Small intestine (tissue), 7 donors: ENCODE measurements around the gene KDSR. TPM values are rescaled to one million over a fixed set of nuclear protein-coding genes. Genes with fewer than 3 reads are reported as not detected.

Source experiments
- DNase-seq, 2 donors: peaks; one replicate each; pipeline versions ENCODE4 v3.0.0 to v3.0.0-alpha.2; 2013
- FAIRE-seq: peaks from 2 replicates; lab custom pipeline; 2012; peaks lifted over from hg19 to GRCh38; lab: Jason Lieb, UNC
- H3K27ac ChIP-seq, 3 donors: one replicate each; pipeline ENCODE4 v1.5.1; 2013; ENCODE audit warnings: low read length in 2 of 3, mild to moderate bottlenecking in 2 of 3, control low read depth in 1 of 3, inconsistent platforms in 1 of 3, low read depth in 1 of 3, moderate library complexity in 1 of 3
- H3K27me3 ChIP-seq, 3 donors: one replicate each; pipeline ENCODE4 v1.6.1; 2013; ENCODE audit warnings: low read length in 3 of 3, inconsistent platforms in 1 of 3; ENCODE audit not compliant: control insufficient read depth in 3 of 3, insufficient read depth in 3 of 3
- H3K36me3 ChIP-seq, 3 donors: one replicate each; pipeline ENCODE4 v1.6.1; 2013; ENCODE audit warnings: low read length in 3 of 3, inconsistent platforms in 1 of 3, low read depth in 1 of 3, mild to moderate bottlenecking in 1 of 3, moderate library complexity in 1 of 3; ENCODE audit not compliant: control insufficient read depth in 3 of 3, insufficient read depth in 2 of 3
- H3K4me1 ChIP-seq, 3 donors: one replicate each; pipeline ENCODE4 v1.6.1; 2013; ENCODE audit warnings: low read length in 2 of 3, inconsistent platforms in 1 of 3, low read depth in 1 of 3, mild to moderate bottlenecking in 1 of 3, moderate library complexity in 1 of 3; ENCODE audit not compliant: control insufficient read depth in 3 of 3, insufficient read depth in 2 of 3
- H3K4me3 ChIP-seq, 3 donors: one replicate each; pipeline ENCODE4 v1.5.1; 2013; ENCODE audit warnings: low read length in 3 of 3, control low read depth in 1 of 3, inconsistent platforms in 1 of 3, low read depth in 1 of 3, mild to moderate bottlenecking in 1 of 3, moderate library complexity in 1 of 3
- H3K9me3 ChIP-seq, 2 donors: one replicate each; pipeline ENCODE4 v1.6.1; 2013; ENCODE audit warnings: low read depth in 1 of 2, low read length in 1 of 2; ENCODE audit not compliant: control insufficient read depth in 2 of 2, insufficient read depth in 1 of 2
- WGBS, 3 donors: extraction: QIAGEN DNeasy Blood & Tissue Kit; methylation state at CpG; one replicate each; pipeline ENCODE4 v1.1.7; 2013; 5-methylcytosine and 5-hydroxymethylcytosine counted together
- polyA plus RNA-seq, 4 donors: library from polyadenylated mRNA; stranded (reverse) in 3 of 4; unstranded in 1 of 4; fragments of 200-250 nt in 3 of 4; fragments of 120-200 nt in 1 of 4; gene quantifications; one replicate each; pipeline versions ENCODE4 v1.2.1 to v1.2.3, GENCODE V29; 2013
- donor health status: healthy with polysubstance abuse.
- donor health status: control.
- donor health status: control.
- donor health status: Bipolar disorder and iron deficiency.
- donor health status: healthy.

Gene KDSR
- polyA plus RNA-seq, 4 donors, result 5.8 to 40.6 (median 16.2) TPM

GRCh38 chr18:63377275-63377980 lies 10.4 kb upstream of the KDSR start:
- Histone ChIP-seq H3K36me3 (no peaks in the 10 kb centered on the region), H3K9me3 (peaks cover 0 to 6% of the 10 kb centered on the region in 2 donors), H3K4me1 (no peaks in the 10 kb centered on the region), H3K4me3 (no peak overlapping the region), H3K27me3 (peaks cover 0 to 3% (median 0%) of the 10 kb centered on the region in 3 donors), H3K27ac (no peak overlapping the region)
- DNase-seq (no peak), FAIRE-seq (no peak)
- WGBS, 3 donors, result 71 to 80% (median 75%) methylated on average over 2 of the region's 2 CpGs

DNA sequence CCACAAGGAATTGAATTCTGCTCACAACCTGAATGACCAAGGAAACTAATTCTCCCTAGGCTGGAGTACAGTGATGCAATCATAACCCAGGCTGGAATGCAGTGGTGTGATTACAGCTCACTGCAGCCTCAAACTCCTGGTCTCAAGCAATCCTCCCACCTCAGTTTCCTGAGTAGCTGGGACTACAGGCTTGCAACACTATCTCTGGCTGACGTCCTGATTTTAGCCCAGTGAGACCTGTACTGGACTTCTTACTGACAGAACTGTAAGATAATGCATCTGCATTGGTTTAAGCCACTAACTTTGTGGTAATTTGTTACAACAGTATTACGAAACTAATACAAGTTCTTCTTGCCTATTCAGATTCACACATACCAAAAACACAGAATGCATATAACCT lies 9.5 kb upstream of the KDSR start:
- DNase-seq, result no peak
- no peak for FAIRE-seq
- H3K4me1 ChIP-seq, result no peaks in the 10 kb centered on the region
- peaks cover 0 to 6% of the 10 kb centered on the region in 2 donors for H3K9me3 ChIP-seq
- no peak overlapping the region for H3K27ac ChIP-seq
- H3K27me3 ChIP-seq, result peaks cover 0 to 3% (median 0%) of the 10 kb centered on the region in 3 donors
- H3K4me3 ChIP-seq, result no peak overlapping the region
- H3K36me3 ChIP-seq, result no peaks in the 10 kb centered on the region
- WGBS, 3 donors, result 78 to 83% (median 79%) methylated on average over 2 of the region's 2 CpGs

- DNase-seq, result no peak
- Histone ChIP-seq H3K9me3 (peaks cover 0 to 6% of the 10 kb centered on the region in 2 donors), H3K27ac (no peak overlapping the region), H3K36me3 (no peaks in the 10 kb centered on the region), H3K4me3 (no peak overlapping the region), H3K27me3 (peaks cover 0 to 3% (median 0%) of the 10 kb centered on the region in 3 donors), H3K4me1 (no peaks in the 10 kb centered on the region)
- no peak for FAIRE-seq
- WGBS, 3 donors, result 71 to 76% (median 71%) methylated on average over 1 of the region's 1 CpG
These were observed 7.5 kb upstream of the KDSR start for GRCh38 chr18:63374540-63374939.

GRCh38 chr18:63373161-63373560 lies 6.2 kb upstream of the KDSR start:
- H3K36me3 ChIP-seq, result no peaks in the 10 kb centered on the region
- H3K4me3 ChIP-seq, result no peak overlapping the region
- H3K4me1 ChIP-seq, result no peaks in the 10 kb centered on the region
- 76 to 93% (median 91%) methylated on average over 1 of the region's 1 CpG for WGBS, 3 donors
- peaks cover 0 to 12% of the 10 kb centered on the region in 2 donors for H3K9me3 ChIP-seq
- FAIRE-seq (no peak), DNase-seq (no peak)
- peaks cover 0 to 3% (median 0%) of the 10 kb centered on the region in 3 donors for H3K27me3 ChIP-seq
- no peak overlapping the region for H3K27ac ChIP-seq

GRCh38 chr18:63368611-63369010 lies 1.6 kb upstream of the KDSR start:
- Histone ChIP-seq H3K27ac (no peak overlapping the region), H3K27me3 (no peaks in the 10 kb centered on the region), H3K4me3 (no peak overlapping the region), H3K9me3 (peaks cover 0 to 7% of the 10 kb centered on the region in 2 donors), H3K36me3 (no peaks in the 10 kb centered on the region), H3K4me1 (peaks cover 0 to 5% (median 3%) of the 10 kb centered on the region in 3 donors)
- FAIRE-seq (no peak), DNase-seq (no peak)
- 81 to 94% (median 93%) methylated on average over 4 of the region's 4 CpGs for WGBS, 3 donors

- peaks cover 4 to 9% (median 7%) of the 10 kb centered on the region in 3 donors for H3K36me3 ChIP-seq
These were observed 573 bp downstream of the KDSR start for GRCh38 chr18:63366213-63367052.

DNA sequence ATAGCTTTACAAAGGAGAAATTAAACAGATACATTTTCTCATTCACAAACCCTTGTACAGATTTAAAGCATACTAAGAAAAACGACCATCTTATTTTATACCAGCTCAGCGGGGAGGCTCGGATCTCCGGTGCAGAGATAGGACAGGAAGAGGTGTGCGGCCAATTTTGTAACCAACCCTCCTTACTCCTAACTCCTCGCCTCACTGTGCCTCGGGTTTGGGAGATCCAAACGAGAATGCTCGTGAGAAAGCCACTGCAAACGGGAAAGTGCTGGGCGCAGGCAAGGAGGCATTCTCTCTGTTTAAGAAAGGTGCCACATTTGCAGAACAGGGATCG lies 1.2 kb downstream of the KDSR start:
- no peaks in the 10 kb centered on the region for H3K27me3 ChIP-seq
- DNase-seq, result no peak
- peaks cover 0 to 7% of the 10 kb centered on the region in 2 donors for H3K9me3 ChIP-seq
- peak overlapping the region in 2 of 3 donors; percentile 60 to 91 for H3K27ac ChIP-seq
- no peak for FAIRE-seq
- peaks cover 4 to 14% (median 7%) of the 10 kb centered on the region in 3 donors for H3K36me3 ChIP-seq
- 0 to 3% (median 0%) methylated on average over 12 of the region's 12 CpGs for WGBS, 3 donors
- peak overlapping the region; percentile 90 to 99 (median 94) for H3K4me3 ChIP-seq
- peaks cover 0 to 5% (median 3%) of the 10 kb centered on the region in 3 donors for H3K4me1 ChIP-seq

More at GRCh38 chr18:63366213-63367052, 573 bp downstream of the KDSR start:
- H3K27ac ChIP-seq, result peak overlapping the region; percentile 89 to 97 (median 91)
- no peaks in the 10 kb centered on the region for H3K27me3 ChIP-seq
- 1% methylated on average over 60 to 65 of the region's 65 CpGs for WGBS, 3 donors
- H3K9me3 ChIP-seq, result peaks cover 0 to 7% of the 10 kb centered on the region in 2 donors
- peak overlapping the region; percentile 90 to 99 (median 94) for H3K4me3 ChIP-seq
- FAIRE-seq (no peak), DNase-seq (peak; percentile 80 to 81)
- H3K4me1 ChIP-seq, result peaks cover 0 to 5% (median 3%) of the 10 kb centered on the region in 3 donors

GRCh38 chr18:63363951-63364350 lies 3.1 kb downstream of the KDSR start:
- H3K36me3 ChIP-seq, result peaks cover 4 to 20% (median 11%) of the 10 kb centered on the region in 3 donors
- peaks cover 0 to under 1% of the 10 kb centered on the region in 2 donors for H3K9me3 ChIP-seq
- DNase-seq, result no peak
- no peak for FAIRE-seq
- H3K27me3 ChIP-seq, result no peaks in the 10 kb centered on the region
- no peak overlapping the region for H3K4me3 ChIP-seq
- no peak overlapping the region for H3K27ac ChIP-seq
- H3K4me1 ChIP-seq, result peaks cover 0 to 5% (median 3%) of the 10 kb centered on the region in 3 donors
- WGBS, 3 donors, result 69 to 71% (median 71%) methylated on average over 2 of the region's 2 CpGs
